HepG2 (cell line): ENCODE results near the gene RAPH1. TPM values are rescaled to one million over a fixed set of nuclear protein-coding genes. Genes with fewer than 3 reads are reported as not detected.

Source experiments
- DR1 ChIP-seq: sonication (generic); formaldehyde crosslinking; IDR thresholded peaks from 2 replicates; pipeline ENCODE4 v1.8.0; 2021; ENCODE audit warnings: mild to moderate bottlenecking, missing genetic modification reagents, inconsistent platforms
- ETV6 ChIP-seq: sonication (generic); formaldehyde crosslinking; conservative IDR thresholded peaks from 2 replicates; pipeline ENCODE4 v1.4.0; 2020; ENCODE audit warnings: missing genetic modification reagents
- GATAD2A ChIP-seq: IDR thresholded peaks from 2 replicates; pipeline ENCODE4 v1.6.1; 2016
- GZF1 ChIP-seq: sonication (generic); formaldehyde crosslinking; IDR thresholded peaks from 2 replicates; pipeline ENCODE4 v1.5.1; 2020; ENCODE audit warnings: mild to moderate bottlenecking, missing genetic modification reagents
- HBP1 ChIP-seq: IDR thresholded peaks from 2 replicates; pipeline ENCODE4 v1.6.1; 2016; ENCODE audit warnings: low read depth, control low read depth
- HMG20B ChIP-seq: conservative IDR thresholded peaks from 2 replicates; pipeline ENCODE4 v1.6.1; 2016; ENCODE audit warnings: missing genetic modification reagents, missing compliant biosample characterization
- HOXD1 ChIP-seq: sonication (generic); formaldehyde crosslinking; IDR thresholded peaks from 2 replicates; pipeline ENCODE4 v1.5.0; 2020; ENCODE audit warnings: missing genetic modification reagents
- IRF2 ChIP-seq: IDR thresholded peaks from 2 replicates; pipeline ENCODE4 v1.6.1; 2018; ENCODE audit warnings: missing genetic modification reagents, missing compliant biosample characterization
- KDM5A ChIP-seq: fragments of 200-600 bp; sonication (generic); IDR thresholded peaks from 2 replicates; pipeline ENCODE4 v1.7.0; 2018; ENCODE audit warnings: antibody characterized with exemption, mild to moderate bottlenecking, low read length, borderline replicate concordance
- KLF12 ChIP-seq: sonication (generic); formaldehyde crosslinking; IDR thresholded peaks from 2 replicates; pipeline ENCODE4 v1.4.0; 2020; ENCODE audit warnings: missing genetic modification reagents, borderline replicate concordance
- KLF16 ChIP-seq, 2 experiments: sonication (generic) in 1 of 2; formaldehyde crosslinking in 1 of 2; IDR thresholded peaks; 2 replicates each; pipeline versions ENCODE4 v1.6.1 to v1.8.0; 2016 to 2023; ENCODE audit warnings: missing genetic modification reagents in 2 of 2, missing compliant biosample characterization in 1 of 2
- MAFK ChIP-seq, 2 experiments: IDR thresholded peaks in 1 of 2; conservative IDR thresholded peaks in 1 of 2; 2 replicates each; pipeline ENCODE4 v1.6.1; 2011; ENCODE audit warnings: improper control_type of control experiment in 2 of 2, low read length in 2 of 2
- PRDM4 ChIP-seq: sonication (generic); formaldehyde crosslinking; IDR thresholded peaks from 2 replicates; pipeline ENCODE4 v1.9.0; 2021; ENCODE audit warnings: missing genetic modification reagents, borderline replicate concordance
- SOX13 ChIP-seq, 3 experiments: fragments of 450-650 bp in 1 of 3; sonication (generic) in 1 of 3; formaldehyde crosslinking in 1 of 3; IDR thresholded peaks in 2 of 3; conservative IDR thresholded peaks in 1 of 3; 2 replicates each; pipeline versions ENCODE4 v1.5.0 to v1.6.1; 2016 to 2020; ENCODE audit warnings: antibody characterized with exemption in 1 of 3, mild to moderate bottlenecking in 1 of 3, missing compliant biosample characterization in 1 of 3, missing genetic modification reagents in 1 of 3, moderate library complexity in 1 of 3
- ZFP90 ChIP-seq: sonication (generic); formaldehyde crosslinking; IDR thresholded peaks from 2 replicates; pipeline ENCODE4 v1.8.0; 2022; ENCODE audit warnings: missing genetic modification reagents, mild to moderate bottlenecking, inconsistent platforms, borderline replicate concordance
- ZNF138 ChIP-seq: sonication (generic); formaldehyde crosslinking; IDR thresholded peaks from 2 replicates; pipeline ENCODE4 v1.5.0; 2020; ENCODE audit warnings: mild to moderate bottlenecking, low read depth, missing genetic modification reagents
- ZNF225 ChIP-seq: sonication (generic); formaldehyde crosslinking; IDR thresholded peaks from 2 replicates; pipeline ENCODE4 v1.4.0; 2020; ENCODE audit warnings: mild to moderate bottlenecking, missing genetic modification reagents
- ZNF235 ChIP-seq: sonication (generic); formaldehyde crosslinking; IDR thresholded peaks from 2 replicates; pipeline ENCODE4 v1.8.1; 2023; ENCODE audit warnings: mild to moderate bottlenecking, missing genetic modification reagents, borderline replicate concordance
- ZNF331 ChIP-seq: sonication (generic); formaldehyde crosslinking; IDR thresholded peaks from 2 replicates; pipeline ENCODE4 v1.4.0; 2020; ENCODE audit warnings: missing genetic modification reagents
- ZNF773 ChIP-seq: sonication (generic); formaldehyde crosslinking; IDR thresholded peaks from 2 replicates; pipeline ENCODE4 v1.4.0; 2020; ENCODE audit warnings: missing genetic modification reagents, borderline replicate concordance
- polyA plus RNA-seq, 8 experiments: library from polyadenylated mRNA; depleted of rRNA in 3 of 8; stranded (reverse) in 7 of 8; unstranded in 1 of 8; fragments of >200 nt; fragmentation: Illumina TruSeq in 4 of 8; extraction: Trizol in 4 of 8; gene quantifications; 2 replicates each; pipeline versions ENCODE4 v1.2.1 to v1.2.3, GENCODE V29; 2011 to 2016; ENCODE audit warnings: low read depth in 4 of 8, missing spikeins in 1 of 8, mixed read lengths in 1 of 8; ENCODE audit not compliant: insufficient read depth in 1 of 8
- total RNA-seq, 5 experiments: library from RNA; depleted of rRNA; stranded (reverse); fragments of >200 nt; fragmentation: Illumina TruSeq; extraction: Trizol; gene quantifications; 2 replicates each; pipeline ENCODE4 v1.2.3, GENCODE V29; 2016; ENCODE audit warnings: low read depth in 1 of 5

The RAPH1 gene
- total and polyA plus RNA-seq, 2 of the 13 experiments (the other 11 are each of a cell fraction or from before 2014, with no cell fraction given): 5.3 to 6.7 TPM

- TF ChIP-seq HBP1: no peak
- TF ChIP-seq HOXD1: no peak
- TF ChIP-seq HMG20B: no peak
- no peak for TF ChIP-seq ZFP90
- no peak for TF ChIP-seq ZNF138 (CRISPR knock-in tag)
- TF ChIP-seq ZNF225: no peak
- peak in 1 of 2 experiments; percentile 37; a peak in 1 of 4 replicates for TF ChIP-seq KLF16 (CRISPR knock-in tag; IDR thresholded peaks at IDR 0.05)
- no peak for TF ChIP-seq DR1 (CRISPR knock-in tag)
- no peak for TF ChIP-seq GZF1 (CRISPR knock-in tag)
- no peak for TF ChIP-seq ZNF235 (CRISPR knock-in tag)
- peak; percentile 38; the same call in 1 of the 2 replicates for TF ChIP-seq IRF2 (CRISPR knock-in tag)
- no peak for TF ChIP-seq KDM5A
- no peak for TF ChIP-seq SOX13 (IDR thresholded peaks at IDR 0.05)
- no peak for TF ChIP-seq SOX13 (CRISPR knock-in tag; conservative IDR thresholded peaks at IDR 0.05 in 1 of 2, IDR thresholded peaks at IDR 0.05 in 1 of 2)
- TF ChIP-seq ZNF773: no peak
- 0 out of 4 replicates have a peak, but pooled peaks of 1 of the 2 experiments have one; percentile 5 for TF ChIP-seq MAFK (conservative IDR thresholded peaks at IDR 0.05 in 1 of 2, IDR thresholded peaks at IDR 0.05 in 1 of 2; ENCODE audit: low read length in 2 of 2)
- peak; percentile 32; the same call in 1 of the 2 replicates for TF ChIP-seq GATAD2A (CRISPR knock-in tag)
- no peak for TF ChIP-seq ETV6 (CRISPR knock-in tag)
- TF ChIP-seq ZNF331 (CRISPR knock-in tag): no peak
- no peak for TF ChIP-seq PRDM4 (CRISPR knock-in tag)
- TF ChIP-seq KLF12 (CRISPR knock-in tag): no peak
Observed at GRCh38 chr2:203453858-203454451, 81.1 kb downstream of the RAPH1 start (continued).
